HG03442 (cell line): ENCODE measurements around the gene SV2B.

Experiments
- ATAC-seq: cut with Tn5 transposase; IDR thresholded peaks from one replicate; pipeline ENCODE4 v1.9.1; 2021; ENCODE audit warnings: mild to moderate bottlenecking, moderate library complexity; ENCODE audit not compliant: unreplicated experiment

SV2B gene

DNA sequence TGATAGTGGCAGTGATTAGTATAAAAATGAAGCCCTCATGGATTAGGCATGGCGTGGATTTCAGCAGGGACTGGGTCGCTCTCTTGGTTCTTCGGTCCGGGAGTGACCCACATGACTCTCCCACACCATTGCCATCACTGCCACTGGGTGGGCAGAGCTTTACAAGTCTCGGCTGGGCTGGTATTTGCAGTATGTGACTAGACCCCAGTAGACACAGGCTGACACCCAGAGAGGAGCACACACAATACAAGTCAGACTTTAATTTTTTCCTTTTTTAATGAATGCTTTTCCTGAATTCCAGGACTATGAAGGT, 1.5 kb downstream of the SV2B start:
- ATAC-seq, result no peak

DNA sequence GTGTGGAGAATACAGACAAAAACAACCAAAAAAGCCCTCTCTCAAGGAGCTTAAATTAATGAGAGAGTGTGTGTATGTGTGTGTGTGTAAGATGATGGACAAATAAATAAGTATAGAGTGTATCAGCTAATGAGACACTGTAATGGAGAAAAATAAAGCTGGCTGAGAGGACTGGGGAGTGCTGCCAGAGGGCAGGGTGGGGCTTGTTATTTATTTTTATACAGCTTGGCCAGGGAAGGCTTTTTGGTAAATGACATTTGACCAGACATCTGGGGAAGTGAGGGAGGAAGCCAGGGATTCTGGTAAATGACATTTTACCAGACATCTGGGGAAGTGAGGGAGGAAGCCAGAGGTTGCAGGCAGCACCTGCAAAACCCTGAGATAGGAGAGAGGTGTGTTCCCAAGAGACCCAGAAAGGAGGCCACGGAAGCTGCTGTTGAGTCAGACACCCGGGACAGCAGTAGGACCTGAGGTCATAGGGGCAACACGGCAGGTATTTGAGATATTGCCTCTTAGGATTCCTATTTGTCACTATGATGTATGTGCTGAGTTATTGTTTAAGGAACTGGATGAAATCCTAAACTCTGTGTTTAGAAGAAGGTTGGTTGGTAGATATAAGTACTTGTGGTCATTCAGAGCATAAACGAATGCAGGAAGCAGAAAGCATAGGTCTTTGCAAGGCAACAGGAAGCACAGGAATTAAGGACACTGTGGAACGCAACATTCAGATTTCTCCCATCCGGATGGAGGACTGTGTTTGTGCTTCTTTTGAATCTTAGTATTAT, 2.7 kb downstream of the SV2B start:
- ATAC-seq, result no peak

DNA sequence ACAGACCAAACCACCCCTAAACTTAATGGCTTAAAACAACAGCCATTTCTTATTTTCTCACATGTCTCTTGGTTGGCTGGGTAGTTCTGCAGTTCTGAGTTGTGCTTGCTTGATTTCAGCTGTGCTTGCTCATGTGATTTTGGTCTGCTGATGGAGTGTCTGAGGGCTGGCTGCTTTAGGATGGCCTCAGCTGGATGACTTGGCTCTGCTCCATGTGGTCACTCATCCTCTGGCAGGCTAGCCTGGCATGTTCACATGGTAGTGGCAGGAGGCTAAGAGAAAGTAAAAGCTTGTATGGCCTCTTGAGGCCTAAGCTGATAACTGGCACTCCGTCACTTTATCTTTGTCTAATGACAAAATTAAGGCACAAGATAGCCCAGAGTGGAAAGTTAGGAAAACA, 4.1 kb downstream of the SV2B start:
- no peak for ATAC-seq

DNA sequence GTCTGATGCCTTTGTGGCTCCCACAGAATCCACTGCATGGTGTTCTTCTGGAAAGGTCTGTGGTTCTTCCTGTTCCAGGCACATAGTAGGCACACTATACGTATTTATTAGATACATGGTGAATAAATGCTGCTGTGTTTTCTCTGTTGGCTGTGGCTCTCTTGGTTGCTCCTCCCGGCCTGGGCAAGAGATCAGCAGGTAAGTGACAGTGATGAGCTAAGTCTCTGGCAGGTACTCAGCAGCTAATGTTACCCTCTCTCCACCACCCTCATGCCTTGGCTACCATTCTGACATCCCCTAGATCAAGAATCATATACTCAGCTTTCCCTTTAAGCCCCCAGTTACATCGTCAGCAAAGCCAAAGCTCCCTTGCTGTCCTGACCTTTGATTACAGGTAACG, 8.4 kb downstream of the SV2B start:
- ATAC-seq, result no peak

DNA sequence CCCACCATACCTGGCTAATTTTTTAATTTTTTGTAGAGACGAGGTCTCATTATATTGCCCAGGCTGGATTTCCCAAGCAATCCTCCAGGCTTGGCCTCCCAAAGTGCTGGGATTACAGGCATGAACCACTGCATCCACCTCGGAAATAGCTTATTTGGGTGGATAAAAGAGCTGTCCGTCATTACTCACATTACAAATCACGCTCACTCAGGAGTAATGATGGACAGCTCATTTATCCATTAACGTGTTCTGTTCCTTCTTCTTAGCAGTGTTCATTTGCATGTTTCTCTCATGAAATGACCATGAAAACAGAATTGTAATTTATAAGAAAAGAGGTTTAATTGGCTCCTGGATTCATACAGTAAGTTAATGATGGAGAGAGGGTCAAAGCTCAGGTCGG, 9.8 kb downstream of the SV2B start:
- ATAC-seq, result no peak

DNA sequence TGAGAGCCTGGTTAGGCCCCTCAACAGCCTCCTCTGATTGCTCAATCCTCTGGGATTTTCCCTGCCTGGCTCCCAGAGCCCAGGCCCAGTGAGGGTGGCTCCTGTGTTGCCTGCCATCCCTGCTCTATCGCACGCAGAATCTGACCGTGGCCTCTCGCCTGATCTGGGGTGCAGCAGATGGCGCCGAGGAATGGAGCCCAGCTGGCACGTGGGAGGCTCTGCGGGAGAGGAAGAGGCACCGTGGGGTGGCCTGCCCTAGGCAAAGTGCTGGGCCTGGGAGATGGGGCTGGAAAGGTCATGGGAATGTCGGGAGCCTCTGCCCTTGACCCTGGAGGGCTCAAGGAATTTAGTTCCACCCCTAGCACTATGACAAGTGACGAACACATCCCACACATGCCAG, 10.3 kb downstream of the SV2B start:
- no peak for ATAC-seq

DNA sequence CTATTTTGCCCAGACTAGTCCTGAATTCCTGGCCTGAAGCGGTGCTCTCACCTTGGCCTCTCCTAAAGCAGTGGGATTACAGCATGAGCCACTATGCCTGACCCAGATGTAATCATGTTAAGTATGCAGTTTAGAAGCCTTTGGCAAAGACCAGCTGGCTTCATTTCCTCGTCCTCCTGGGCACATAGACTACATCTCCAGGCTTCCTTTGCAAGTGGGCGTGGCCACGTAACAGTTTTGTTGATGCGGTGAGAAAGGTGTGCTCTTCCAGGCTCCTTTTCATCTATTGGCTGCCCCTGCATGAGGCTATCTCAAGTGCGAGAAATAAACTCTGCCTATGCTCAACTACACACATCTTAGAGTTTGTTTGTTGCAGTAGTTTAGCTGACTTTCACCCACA, 13.0 kb downstream of the SV2B start:
- ATAC-seq, result no peak

DNA sequence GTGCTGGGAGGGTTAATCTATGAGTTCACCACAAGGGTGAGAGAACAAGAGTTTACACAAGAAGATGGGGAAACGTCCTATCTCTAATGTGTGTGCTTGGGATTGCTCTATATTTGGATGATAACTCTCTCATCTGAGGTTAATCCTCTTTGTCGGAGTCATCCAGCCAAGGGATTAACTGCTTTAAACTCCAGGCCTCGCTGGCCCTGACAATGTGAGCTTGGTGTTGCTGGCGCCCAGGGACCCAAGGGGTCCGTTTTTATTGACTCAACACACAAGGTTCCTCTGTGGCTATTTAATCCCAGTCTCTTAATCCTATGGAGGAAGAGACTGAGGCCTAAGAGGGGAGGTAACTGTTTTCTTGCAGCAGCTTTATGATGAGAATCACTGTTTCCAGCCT, 14.2 kb downstream of the SV2B start:
- no peak for ATAC-seq

DNA sequence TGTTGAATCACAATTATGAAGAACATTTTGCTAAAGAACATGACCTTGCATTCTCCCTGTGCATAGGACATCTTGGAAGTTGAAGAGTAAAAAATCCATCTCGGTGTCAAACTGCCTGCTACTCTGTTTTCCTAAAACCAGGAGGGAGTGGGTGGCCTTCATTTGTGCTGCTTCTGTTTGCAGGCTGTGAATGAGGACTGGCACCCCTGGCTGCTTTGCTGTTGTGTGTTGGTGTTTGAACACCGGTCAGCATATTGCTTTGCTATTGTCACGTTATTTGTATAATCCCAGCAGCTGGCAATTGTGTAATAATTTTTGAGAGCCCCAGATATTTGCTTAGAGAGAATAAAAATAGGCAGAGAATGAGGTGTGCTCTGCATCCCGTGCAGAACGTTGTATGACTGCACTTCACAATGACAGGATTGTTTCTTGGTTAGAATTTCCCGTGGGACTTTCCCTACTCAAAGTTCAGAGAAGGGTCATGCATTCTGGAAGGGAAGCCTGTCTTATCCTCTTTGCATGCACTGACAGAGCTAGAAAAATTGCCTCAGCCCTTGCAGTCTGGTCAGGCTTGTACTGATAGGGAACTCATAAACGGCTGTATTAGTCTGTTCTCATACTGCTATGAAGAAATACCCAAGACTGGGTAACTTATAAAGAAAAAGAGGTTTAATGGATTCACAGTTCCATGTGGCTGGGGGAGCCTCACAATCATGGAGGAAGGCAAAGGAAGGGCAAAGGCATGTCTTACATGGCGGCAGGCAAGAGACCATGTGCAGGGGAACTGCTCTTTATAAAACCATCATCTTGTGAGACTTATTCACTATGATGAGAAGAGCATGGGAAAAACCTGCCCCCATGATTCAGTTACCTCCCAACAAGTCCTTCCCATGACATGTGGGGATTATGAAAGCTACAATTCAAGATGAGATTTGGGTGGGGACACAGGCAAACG, 16.3 kb downstream of the SV2B start:
- peak; percentile 91 for ATAC-seq

DNA sequence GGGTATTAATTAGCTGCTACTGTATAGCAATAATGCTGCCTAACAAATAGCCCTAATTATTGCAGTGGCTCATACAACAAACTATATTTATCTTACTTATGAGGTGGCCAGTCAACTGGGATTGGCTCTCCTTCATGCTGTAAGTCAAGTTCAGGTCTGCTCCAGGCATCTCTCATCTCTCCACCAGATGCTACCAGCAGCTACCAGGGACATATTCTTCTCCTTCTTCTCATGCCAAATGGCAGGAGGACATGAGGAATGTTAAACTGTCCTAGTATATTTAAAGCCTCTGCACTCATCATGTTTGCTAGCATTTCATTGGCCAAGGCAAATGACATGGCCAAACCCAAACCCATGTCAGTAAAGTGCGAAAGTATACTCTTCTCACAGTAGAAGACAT, 17.3 kb downstream of the SV2B start:
- ATAC-seq, result no peak

DNA sequence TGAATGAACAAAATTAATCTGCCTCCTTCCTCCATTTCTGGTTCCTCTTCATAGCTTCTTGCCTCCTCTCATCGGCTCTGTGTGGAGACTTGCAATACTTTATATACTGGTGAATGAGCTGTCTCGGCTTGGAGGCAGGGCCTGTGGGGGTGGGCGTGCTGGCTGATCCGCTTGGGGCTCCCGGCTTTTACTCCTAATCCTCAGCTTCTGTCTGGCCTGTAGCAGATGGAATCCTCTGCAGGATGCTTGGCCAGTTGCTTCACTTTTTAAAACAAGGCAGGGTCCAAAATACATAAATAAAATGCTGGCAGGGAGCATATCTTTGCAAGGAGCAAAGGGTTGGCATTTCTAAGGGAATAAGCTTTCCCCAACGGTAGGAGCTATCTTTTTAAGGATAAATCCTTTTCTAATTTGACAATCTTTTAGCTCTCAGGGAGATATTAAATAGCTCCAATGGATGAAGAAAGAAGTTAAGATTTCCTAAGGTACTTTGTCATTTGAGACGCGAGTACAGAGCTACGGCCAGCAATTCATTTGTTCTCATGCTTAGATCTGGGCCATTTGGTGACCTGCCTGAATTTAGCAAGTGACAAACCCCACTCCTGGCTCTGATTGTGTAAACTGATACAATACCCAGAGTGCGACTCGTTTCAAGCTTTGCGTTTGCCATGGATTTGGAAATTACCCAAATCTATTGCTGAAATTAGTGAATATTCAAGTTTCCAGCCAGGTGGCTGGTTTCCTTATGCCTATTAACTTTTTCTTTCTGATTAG, 18.9 kb downstream of the SV2B start:
- no peak for ATAC-seq

DNA sequence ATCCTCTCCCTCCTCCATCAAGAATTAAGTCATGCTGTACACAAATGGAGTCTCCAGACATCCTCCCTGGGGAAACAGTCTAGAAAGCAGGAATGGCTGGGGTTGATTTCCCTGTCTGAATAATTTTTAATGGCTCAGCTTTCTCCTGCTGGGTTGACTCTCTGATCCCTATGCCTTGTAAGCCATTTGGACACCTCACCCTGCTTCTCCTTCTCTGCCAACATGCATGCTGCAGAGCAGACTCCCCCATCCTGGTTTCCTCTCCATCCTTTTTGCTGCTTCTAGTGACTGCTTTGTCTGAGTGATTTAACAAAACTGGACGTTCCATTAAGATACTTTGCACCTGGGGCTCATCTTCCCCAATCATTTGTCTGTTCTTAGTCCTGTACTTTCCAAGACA, 22.2 kb downstream of the SV2B start:
- no peak for ATAC-seq

DNA sequence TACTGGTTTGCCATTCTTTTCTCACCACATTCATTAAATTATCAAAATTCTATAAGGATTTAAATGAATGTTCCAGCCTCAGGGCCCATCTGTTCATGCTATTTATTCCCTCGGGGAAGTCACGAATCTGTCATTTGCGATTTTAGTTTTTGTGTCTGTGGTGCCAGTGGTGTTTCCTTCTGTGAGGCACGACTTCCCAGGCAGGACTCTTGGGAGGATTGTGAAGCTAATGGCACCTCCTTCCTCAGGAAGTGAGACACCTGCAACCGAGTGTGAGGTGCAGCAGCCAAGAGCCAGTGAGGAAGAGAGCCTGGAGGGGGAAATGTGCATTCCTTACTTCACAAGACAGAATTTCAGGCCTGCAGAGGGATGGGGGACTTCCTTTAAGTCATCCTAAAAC, 24.1 kb downstream of the SV2B start:
- ATAC-seq, result no peak

DNA sequence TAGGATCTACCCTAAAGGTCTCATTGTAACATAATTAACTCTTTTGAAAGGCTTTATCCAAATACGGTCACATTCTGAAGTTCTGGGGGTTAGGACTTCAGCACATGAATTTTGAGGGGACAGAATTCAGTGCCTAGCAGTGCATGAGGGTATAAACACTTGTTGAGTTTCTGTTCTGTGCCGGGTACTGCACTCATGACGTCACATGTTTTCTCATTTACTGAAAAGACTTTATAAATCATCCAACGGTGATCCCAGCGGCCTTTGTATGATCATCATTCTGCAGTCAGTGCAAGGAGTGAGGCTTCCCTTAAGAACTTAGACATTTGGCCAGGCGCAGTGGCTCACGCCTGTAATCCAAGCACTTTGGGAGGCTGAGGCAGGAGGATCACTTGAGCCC, 25.1 kb downstream of the SV2B start:
- ATAC-seq, result no peak

DNA sequence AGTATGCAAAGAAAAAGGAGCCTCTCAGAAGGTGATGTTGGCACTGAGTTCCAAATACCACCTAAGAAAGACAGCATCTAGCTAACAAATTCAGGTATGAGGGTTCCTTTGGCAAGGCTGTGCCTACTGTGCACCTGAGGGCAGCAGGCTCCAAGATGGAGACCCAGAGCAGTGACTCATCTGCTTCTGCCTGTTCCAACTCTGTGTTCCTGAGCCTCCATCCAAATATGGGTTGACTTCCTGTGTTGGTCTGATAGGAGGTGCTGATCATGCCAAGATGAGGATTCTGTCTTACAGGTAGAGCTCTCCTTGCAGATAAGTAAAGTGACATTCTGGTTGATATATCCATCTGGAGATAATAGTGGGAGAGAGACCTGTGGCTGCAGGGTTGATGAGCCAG, 26.0 kb downstream of the SV2B start:
- ATAC-seq, result no peak

DNA sequence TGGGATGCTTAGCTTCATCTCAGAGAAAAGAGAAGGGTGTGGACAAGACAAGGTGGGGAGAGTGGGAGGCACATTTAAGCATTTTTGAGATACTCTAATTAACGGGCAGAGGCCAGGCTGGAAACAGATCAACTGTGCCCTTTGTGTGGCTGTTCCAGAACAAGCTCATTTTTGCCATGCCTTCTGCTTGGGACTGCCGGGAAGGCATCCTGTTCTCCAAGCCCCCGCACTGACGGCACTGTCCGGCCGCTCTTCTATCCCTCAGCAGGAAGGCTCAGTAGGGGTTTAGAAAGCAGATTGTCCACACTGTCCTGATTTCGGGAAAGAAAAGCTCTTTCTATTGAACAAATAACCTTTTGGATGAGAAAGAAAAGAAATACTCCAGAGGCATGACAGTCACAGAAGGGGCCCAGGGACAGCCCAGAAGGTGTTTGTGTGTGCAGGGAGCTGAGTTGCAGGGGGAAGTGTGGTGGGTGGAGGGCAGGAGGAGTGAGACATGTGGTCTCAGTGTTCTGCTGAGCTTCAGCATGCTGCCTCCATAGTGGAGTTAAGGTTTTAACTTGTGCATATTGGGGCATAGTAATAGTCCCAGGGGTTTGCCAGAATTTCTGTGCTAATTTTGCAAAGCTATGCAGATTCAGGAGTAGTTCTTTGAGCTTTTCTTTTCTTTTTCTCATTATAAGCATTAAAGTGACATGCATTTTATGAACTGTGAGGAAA, 27.3 kb downstream of the SV2B start:
- no peak for ATAC-seq

DNA sequence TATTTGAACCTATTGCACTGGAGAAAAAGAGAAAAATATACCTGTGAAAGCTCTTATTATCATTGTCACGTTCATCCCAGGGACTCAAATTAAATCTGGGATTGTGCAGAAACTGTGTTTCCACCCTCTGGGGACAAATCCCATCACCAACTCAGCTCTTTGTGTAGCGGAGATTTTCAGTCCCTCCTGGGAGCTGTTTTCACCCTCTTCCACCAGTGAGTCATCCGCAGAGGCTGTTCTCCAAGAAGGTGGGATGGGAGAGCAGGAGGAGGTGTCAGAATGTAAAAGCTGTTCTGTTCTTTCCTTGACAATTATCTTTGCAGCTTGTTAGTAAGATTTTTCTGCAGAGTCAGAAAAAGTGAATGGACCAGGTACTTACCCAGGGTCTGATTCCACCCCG, 28.0 kb downstream of the SV2B start:
- ATAC-seq, result no peak

DNA sequence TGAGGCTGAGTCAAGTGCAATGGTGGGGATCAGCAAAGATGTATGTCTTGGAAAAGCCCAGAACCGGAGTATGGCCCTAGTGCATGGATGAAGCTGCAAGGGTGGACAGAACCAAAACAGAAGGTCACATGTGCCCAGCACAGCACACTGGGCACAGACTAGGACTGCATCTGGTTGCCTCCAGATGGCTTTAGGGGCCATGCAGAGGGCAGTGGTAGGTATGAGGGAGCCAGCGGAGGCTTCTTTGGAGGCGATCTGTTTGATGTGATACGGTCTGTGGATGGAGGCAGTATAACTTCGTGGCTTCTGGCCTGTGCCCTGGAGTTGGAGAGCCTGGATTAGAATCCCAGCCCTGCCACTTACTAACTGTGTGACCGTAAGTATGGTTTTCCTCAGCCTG, 29.4 kb downstream of the SV2B start:
- ATAC-seq, result no peak

DNA sequence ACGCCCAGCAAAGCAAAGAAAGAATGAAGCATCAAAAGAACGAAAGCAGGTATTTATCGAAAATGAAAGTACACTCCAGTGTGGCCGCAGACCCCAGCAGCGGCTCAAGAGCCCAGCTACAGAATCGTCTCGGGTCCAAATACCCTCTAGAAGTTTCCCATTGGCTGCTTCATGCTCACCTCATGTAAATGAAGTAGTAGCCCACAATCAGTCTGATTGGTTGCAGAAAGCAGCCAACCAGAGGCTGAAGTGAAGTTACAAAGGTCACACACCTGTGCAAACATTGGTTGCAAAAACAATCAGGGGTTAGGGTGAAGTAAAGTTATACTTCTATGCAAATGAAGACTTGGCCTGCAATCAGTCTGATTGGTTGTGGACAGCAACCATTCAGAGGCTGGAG, 32.0 kb downstream of the SV2B start:
- ATAC-seq, result no peak

DNA sequence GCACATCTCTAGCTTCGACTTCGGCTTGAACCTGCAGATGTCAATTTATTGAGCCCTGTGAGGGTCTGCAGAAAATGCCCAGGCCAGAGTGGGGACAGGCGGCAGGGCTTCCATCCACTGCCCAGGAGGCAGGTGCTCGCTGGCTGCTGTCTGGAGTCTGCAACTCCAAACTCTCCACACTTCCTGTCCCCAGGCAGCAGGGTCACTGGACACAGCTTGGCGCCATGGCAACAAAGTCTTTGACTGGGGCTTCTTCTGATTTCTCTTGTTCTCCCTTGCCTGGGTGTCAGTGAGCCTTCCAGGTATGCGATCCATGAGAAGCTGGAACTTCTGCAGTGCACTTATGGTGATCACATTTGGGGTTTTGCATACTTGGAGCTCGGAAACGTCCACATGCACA, 33.5 kb downstream of the SV2B start:
- ATAC-seq, result no peak
